HepG2 (cell line): ENCODE measurements around the gene SLX4. TPM values are rescaled to one million over a fixed set of nuclear protein-coding genes. Genes with fewer than 3 reads are reported as not detected.

ENCODE experiments used
- ASH2L ChIP-seq: fragments of 300-600, 200-600 bp; sonication (generic); IDR thresholded peaks from 2 replicates; pipeline ENCODE4 v1.7.0; 2017; ENCODE audit warnings: low read depth, mild to moderate bottlenecking, moderate library complexity, mixed read lengths, low read length; ENCODE audit not compliant: insufficient read length
- CHD2 ChIP-seq: IDR thresholded peaks from 2 replicates; pipeline ENCODE4 v1.6.1; 2011; ENCODE audit warnings: low read depth, low read length, improper control_type of control experiment
- FOXK2 ChIP-seq: fragments of 450-650 bp; IDR thresholded peaks from 2 replicates; pipeline ENCODE4 v1.6.1; 2016
- HCFC1 ChIP-seq: fragments of 150-350 bp; IDR thresholded peaks from 2 replicates; pipeline ENCODE4 v1.6.1; 2014; ENCODE audit warnings: low read depth, low read length
- KLF6 ChIP-seq: IDR thresholded peaks from 2 replicates; pipeline ENCODE4 v1.8.0; 2016; ENCODE audit warnings: missing biosample characterization, missing genetic modification reagents
- NAIF1 ChIP-seq: sonication (generic); formaldehyde crosslinking; IDR thresholded peaks from 2 replicates; pipeline ENCODE4 v1.5.0; 2020; ENCODE audit warnings: mild to moderate bottlenecking, missing genetic modification reagents, borderline replicate concordance
- ZFP36L1 ChIP-seq: sonication (generic); formaldehyde crosslinking; IDR thresholded peaks from 2 replicates; pipeline ENCODE4 v1.8.0; 2022; ENCODE audit warnings: mild to moderate bottlenecking, missing genetic modification reagents, moderate library complexity
- ZNF17 ChIP-seq: sonication (generic); formaldehyde crosslinking; IDR thresholded peaks from 2 replicates; pipeline ENCODE4 v1.5.0; 2020; ENCODE audit warnings: mild to moderate bottlenecking, missing genetic modification reagents
- ZNF253 ChIP-seq: sonication (generic); formaldehyde crosslinking; IDR thresholded peaks from 2 replicates; pipeline ENCODE4 v1.8.0; 2022; ENCODE audit warnings: mild to moderate bottlenecking, missing genetic modification reagents, borderline replicate concordance
- ZNF317 ChIP-seq: sonication (generic); formaldehyde crosslinking; IDR thresholded peaks from 2 replicates; pipeline ENCODE4 v1.5.0; 2020; ENCODE audit warnings: mild to moderate bottlenecking, missing genetic modification reagents
- ZNF607 ChIP-seq: sonication (generic); formaldehyde crosslinking; IDR thresholded peaks from 2 replicates; pipeline ENCODE4 v1.5.1; 2020; ENCODE audit warnings: missing genetic modification reagents, mild to moderate bottlenecking, borderline replicate concordance
- ZNF780A ChIP-seq: sonication (generic); formaldehyde crosslinking; IDR thresholded peaks from 2 replicates; pipeline ENCODE4 v1.8.0; 2022; ENCODE audit warnings: mild to moderate bottlenecking, missing genetic modification reagents, moderate library complexity
- ZNF790 ChIP-seq: sonication (generic); formaldehyde crosslinking; IDR thresholded peaks from 2 replicates; pipeline ENCODE4 v1.8.0; 2022; ENCODE audit warnings: missing genetic modification reagents, mild to moderate bottlenecking, borderline replicate concordance
- ZSCAN20 ChIP-seq: sonication (generic); formaldehyde crosslinking; IDR thresholded peaks from 2 replicates; pipeline ENCODE4 v1.4.0; 2020; ENCODE audit warnings: missing genetic modification reagents, mild to moderate bottlenecking, borderline replicate concordance
- polyA plus RNA-seq, 8 experiments: library from polyadenylated mRNA; depleted of rRNA in 3 of 8; stranded (reverse) in 7 of 8; unstranded in 1 of 8; fragments of >200 nt; fragmentation: Illumina TruSeq in 4 of 8; extraction: Trizol in 4 of 8; gene quantifications; 2 replicates each; pipeline versions ENCODE4 v1.2.1 to v1.2.3, GENCODE V29; 2011 to 2016; ENCODE audit warnings: low read depth in 4 of 8, missing spikeins in 1 of 8, mixed read lengths in 1 of 8; ENCODE audit not compliant: insufficient read depth in 1 of 8
- total RNA-seq, 5 experiments: library from RNA; depleted of rRNA; stranded (reverse); fragments of >200 nt; fragmentation: Illumina TruSeq; extraction: Trizol; gene quantifications; 2 replicates each; pipeline ENCODE4 v1.2.3, GENCODE V29; 2016; ENCODE audit warnings: low read depth in 1 of 5
- TF ChIP-seq, protein P1 (sequence below): sonication (generic); formaldehyde crosslinking; IDR thresholded peaks from 2 replicates; pipeline ENCODE4 v1.5.0; 2020; ENCODE audit warnings: missing genetic modification reagents
- TF ChIP-seq, protein P2 (sequence below): sonication (generic); formaldehyde crosslinking; IDR thresholded peaks from 2 replicates; pipeline ENCODE4 v1.4.0; 2020; ENCODE audit warnings: missing genetic modification reagents
- TF ChIP-seq, protein P3 (sequence below): IDR thresholded peaks from 2 replicates; pipeline ENCODE4 v1.6.1; 2012; ENCODE audit warnings: low read depth, low read length, improper control_type of control experiment

The SLX4 gene
- total and polyA plus RNA-seq, 2 of the 13 experiments (the other 11 are each of a cell fraction or from before 2014, with no cell fraction given): 1.1 to 3.6 TPM

- TF ChIP-seq NAIF1 (no peak), ASH2L (peak; percentile 46), ZFP36L1 (CRISPR knock-in tag) (no peak), KLF6 (CRISPR knock-in tag) (no peak), ZNF317 (CRISPR knock-in tag) (peak; percentile 55; the same call in 1 of the 2 replicates), ZNF790 (CRISPR knock-in tag) (no peak), ZNF17 (no peak), CHD2 (no peak), ZNF780A (CRISPR knock-in tag) (no peak), ZSCAN20 (CRISPR knock-in tag) (no peak; the same call in 1 of the 2 replicates), HCFC1 (0 out of 2 replicates have a peak, but pooled peaks have one; percentile 27), FOXK2 (no peak), ZNF253 (CRISPR knock-in tag) (no peak), ZNF607 (CRISPR knock-in tag) (peak; percentile 39; the same call in 1 of the 2 replicates)
- TF ChIP-seq, protein P1, sequence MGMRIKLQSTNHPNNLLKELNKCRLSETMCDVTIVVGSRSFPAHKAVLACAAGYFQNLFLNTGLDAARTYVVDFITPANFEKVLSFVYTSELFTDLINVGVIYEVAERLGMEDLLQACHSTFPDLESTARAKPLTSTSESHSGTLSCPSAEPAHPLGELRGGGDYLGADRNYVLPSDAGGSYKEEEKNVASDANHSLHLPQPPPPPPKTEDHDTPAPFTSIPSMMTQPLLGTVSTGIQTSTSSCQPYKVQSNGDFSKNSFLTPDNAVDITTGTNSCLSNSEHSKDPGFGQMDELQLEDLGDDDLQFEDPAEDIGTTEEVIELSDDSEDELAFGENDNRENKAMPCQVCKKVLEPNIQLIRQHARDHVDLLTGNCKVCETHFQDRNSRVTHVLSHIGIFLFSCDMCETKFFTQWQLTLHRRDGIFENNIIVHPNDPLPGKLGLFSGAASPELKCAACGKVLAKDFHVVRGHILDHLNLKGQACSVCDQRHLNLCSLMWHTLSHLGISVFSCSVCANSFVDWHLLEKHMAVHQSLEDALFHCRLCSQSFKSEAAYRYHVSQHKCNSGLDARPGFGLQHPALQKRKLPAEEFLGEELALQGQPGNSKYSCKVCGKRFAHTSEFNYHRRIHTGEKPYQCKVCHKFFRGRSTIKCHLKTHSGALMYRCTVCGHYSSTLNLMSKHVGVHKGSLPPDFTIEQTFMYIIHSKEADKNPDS (CRISPR knock-in tag): no peak
- TF ChIP-seq, protein P2, sequence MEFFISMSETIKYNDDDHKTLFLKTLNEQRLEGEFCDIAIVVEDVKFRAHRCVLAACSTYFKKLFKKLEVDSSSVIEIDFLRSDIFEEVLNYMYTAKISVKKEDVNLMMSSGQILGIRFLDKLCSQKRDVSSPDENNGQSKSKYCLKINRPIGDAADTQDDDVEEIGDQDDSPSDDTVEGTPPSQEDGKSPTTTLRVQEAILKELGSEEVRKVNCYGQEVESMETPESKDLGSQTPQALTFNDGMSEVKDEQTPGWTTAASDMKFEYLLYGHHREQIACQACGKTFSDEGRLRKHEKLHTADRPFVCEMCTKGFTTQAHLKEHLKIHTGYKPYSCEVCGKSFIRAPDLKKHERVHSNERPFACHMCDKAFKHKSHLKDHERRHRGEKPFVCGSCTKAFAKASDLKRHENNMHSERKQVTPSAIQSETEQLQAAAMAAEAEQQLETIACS (CRISPR knock-in tag): peak; percentile 93
- TF ChIP-seq, protein P3, sequence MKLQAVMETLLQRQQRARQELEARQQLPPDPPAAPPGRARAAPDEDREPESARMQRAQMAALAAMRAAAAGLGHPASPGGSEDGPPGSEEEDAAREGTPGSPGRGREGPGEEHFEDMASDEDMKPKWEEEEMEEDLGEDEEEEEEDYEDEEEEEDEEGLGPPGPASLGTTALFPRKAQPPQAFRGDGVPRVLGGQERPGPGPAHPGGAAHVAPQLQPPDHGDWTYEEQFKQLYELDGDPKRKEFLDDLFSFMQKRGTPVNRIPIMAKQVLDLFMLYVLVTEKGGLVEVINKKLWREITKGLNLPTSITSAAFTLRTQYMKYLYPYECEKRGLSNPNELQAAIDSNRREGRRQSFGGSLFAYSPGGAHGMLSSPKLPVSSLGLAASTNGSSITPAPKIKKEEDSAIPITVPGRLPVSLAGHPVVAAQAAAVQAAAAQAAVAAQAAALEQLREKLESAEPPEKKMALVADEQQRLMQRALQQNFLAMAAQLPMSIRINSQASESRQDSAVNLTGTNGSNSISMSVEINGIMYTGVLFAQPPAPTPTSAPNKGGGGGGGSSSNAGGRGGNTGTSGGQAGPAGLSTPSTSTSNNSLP: no peak
These were observed at the start of gene SLX4 (continued) for GRCh38 chr16:3611146-3611975.
